CD4-positive, alpha-beta T cell treated with Interleukin-6 at 100 ng/mL for 8 hours (primary cell): ENCODE data around the gene ANKRD63.

Experiments
- DNase-seq: peaks from one replicate; pipeline ENCODE4 v3.0.0-alpha.2; 2020; ENCODE audit warnings: mixed read lengths, low spot score

ANKRD63 gene

DNA sequence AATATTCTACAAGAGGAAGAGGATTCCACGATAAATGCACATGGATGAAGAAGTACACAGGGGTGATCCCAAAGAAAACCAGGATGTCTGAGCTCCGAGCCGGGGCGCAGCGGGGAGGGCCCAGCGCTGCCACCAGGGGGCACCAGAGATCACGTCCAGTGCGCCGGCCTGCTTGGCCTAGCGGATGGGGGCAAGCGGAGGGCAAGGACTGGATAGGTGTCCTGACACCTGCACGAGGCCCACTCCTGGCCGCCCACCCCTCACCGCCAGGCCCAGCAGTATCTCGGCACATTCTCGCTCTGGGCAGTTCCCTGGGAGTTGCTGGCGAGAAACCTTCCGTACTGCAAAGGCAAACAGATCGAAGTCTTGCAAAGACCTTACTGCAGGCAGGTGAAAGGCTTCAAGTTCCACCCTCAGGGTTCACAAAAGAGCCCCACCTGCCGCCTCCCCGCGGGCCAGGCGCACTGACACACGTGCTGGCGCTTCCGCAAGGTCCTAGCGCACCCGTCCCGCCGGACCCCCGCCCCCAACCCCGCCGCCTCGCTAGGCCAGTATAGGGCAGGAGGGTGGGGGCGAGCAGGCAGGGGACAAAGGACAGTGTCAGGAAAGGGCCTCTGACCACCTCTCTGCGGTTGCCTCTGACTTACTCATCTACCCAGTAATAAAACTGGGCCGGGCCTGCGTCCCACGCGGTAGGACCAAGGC is 3.3 kb downstream of the ANKRD63 start:
- DNase-seq: peak; percentile 53

DNA sequence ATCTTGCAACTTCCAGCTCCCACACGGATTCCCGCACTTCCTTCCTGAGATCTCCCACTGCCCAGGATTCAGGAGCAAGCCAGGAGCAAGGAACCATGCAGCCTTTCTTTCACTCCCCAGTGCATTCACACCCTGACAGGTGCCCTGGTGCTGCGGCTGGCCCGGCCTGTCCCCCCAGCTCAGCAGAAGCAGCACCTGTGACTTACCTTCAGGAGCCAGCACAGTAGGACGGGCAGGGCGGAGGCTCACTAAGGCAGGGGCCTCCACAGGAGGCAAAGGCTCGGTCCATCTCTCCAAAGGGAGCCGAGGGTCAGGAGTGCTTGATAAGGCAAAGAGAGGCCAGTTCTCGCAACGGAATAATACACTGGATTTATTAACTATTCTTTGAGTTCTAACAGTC is 4.8 kb downstream of the ANKRD63 start:
- DNase-seq: no peak

DNA sequence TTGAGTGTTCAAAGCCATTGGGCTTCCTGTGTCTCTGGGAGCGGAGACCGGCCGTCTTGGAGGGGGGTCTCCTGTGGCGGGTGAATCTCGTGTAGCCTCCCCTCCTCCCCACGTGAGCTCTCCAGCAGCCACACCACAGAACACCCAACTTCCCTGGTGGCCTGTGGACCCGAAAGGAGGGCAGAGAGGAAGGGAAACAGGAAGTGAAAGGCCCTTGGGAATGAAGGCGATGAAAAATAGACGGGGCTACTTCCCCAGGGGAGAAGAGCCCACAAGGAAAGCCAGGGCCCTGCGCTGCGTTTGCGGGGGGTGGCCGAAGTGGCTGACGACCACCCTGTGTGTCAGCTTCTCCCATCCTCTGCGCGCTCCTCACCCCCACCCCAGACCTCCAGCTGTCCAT is 5.4 kb downstream of the ANKRD63 start:
- DNase-seq: no peak

- no peak for DNase-seq
Observed at GRCh38 chr15:40276927-40277326, 5.9 kb downstream of the ANKRD63 start.

GRCh38 chr15:40275954-40276353 is 6.9 kb downstream of the ANKRD63 start:
- DNase-seq: no peak

DNA sequence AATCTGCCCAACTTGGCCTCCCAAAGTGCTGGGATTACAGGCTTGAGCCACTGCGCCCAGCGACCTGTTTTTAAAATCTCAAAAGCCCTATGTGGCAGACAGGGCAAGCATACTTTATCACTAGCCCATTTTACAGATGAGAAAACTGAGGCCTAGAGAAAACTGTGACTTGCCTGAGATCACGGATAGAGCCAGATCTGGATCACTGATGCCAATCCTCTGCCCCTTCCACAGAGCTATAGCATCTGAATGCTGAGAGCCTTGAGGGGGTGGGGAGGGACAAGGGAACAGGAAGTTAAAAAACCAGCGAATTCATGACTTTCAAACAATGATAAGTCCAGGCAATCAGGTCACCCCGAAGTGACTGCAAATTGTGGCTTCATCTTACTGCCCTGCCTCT is 7.3 kb downstream of the ANKRD63 start:
- DNase-seq: no peak

- DNase-seq: peak; percentile 83
Observed at GRCh38 chr15:40274350-40275274, 8.3 kb downstream of the ANKRD63 start.

DNA sequence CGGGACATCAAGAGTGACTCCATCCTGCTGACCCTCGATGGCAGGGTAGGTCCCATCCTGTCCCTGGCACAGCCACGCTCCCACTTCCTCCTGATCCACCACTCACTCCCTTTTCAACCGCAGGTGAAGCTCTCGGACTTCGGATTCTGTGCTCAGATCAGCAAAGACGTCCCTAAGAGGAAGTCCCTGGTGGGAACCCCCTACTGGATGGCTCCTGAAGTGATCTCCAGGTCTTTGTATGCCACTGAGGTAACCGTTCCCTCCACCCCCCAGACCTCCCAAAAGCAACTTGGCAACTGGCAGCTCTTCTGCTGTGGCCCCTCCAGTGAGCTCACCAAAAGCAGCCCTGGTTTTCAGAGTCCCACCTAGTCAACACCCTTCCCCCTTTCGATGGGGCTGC is 9.4 kb downstream of the ANKRD63 start:
- no peak for DNase-seq

DNA sequence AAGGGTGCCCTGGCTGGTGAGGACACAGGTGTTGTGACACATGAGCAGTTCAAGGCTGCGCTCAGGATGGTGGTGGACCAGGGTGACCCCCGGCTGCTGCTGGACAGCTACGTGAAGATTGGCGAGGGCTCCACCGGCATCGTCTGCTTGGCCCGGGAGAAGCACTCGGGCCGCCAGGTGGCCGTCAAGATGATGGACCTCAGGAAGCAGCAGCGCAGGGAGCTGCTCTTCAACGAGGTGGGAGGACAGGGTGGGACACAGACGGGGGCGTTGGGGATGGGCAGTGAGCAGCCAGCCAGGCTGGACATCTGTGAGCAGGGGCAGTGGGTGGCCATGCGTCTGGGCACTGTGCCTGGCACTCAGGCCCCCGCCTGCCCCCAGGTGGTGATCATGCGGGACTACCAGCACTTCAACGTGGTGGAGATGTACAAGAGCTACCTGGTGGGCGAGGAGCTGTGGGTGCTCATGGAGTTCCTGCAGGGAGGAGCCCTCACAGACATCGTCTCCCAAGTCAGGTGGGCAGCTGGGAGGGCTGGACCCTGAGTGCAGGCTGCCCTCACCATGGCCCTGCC is 10.3 kb downstream of the ANKRD63 start:
- DNase-seq: no peak

GRCh38 chr15:40271685-40272484 is 11.0 kb downstream of the ANKRD63 start:
- no peak for DNase-seq

DNA sequence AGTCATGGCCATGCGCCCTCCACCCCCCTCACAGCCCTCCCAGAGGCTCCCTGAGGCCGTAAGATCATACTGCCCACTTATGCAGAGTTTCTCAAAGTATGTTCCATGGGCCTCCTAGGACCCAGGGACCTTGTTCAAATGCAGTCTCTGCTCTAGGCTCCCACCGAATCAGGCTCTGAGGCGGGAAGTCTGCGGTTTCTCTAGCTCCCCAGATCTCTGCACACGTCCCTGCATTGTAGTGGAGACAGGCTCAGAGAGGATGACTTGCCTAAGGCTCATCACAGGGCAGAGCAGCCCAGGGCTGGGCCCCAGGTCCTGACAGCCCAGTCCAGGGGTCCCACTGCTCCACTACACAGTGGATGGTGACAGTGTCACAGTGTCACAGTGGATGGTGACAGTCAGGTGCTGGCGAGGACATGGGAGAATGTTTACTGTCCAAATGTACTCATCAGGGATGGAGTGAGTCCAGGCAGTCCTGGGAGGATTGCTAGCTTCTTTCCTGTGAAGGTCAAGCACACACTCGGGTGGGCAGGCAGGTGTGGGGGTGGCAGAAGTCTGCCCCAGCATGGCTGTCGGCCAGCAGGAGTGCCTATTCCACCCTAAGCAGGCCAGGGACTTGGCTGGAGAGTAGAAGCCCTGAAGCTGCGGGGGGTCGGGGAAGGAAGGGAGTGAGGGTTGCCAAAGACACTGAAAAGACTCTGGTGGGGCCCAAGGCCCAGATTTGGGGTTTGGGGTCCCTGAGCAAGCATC is 12.4 kb downstream of the ANKRD63 start:
- DNase-seq: no peak

- DNase-seq: no peak
Observed at GRCh38 chr15:40269604-40270003, 13.3 kb downstream of the ANKRD63 start.

GRCh38 chr15:40267670-40268069 is 15.2 kb downstream of the ANKRD63 start:
- no peak for DNase-seq

- DNase-seq: no peak
Observed at GRCh38 chr15:40266828-40267304, 16.0 kb downstream of the ANKRD63 start.

- DNase-seq: no peak
Observed at GRCh38 chr15:40265875-40266274, 17.0 kb downstream of the ANKRD63 start.

GRCh38 chr15:40265355-40265754 is 17.5 kb downstream of the ANKRD63 start:
- DNase-seq: no peak

DNA sequence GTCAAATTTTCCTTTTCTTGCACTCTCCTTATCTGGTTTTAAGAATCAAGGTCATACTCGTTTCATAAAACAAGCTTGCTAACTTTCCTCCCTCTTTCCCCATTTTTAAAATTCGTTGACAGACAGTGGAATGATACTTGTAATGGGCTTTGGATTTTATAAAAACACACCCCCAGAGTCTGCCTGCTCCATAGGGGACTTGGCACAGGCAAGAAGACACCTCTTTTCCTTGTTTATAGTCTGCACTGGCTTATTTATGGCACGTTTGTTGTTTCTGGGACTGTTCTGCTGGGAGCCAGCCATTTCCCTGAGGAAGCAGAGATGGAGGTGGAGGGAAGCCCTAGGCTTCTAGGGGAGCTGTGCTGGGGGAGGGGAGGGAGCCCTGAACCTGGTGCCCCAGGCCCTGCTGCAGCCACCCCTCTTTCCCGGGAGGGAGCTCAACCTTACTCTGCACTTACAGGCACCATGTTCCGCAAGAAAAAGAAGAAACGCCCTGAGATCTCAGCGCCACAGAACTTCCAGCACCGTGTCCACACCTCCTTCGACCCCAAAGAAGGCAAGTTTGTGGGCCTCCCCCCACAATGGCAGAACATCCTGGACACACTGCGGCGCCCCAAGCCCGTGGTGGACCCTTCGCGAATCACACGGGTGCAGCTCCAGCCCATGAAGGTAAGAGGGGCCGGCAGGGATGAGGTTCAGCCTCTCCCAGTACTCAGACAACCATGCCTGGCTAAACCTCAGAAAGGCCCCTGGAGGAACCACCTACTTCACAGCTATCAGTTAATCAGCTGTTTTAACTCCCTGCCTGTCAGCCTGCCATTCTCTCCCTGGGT is 18.3 kb downstream of the ANKRD63 start:
- no peak for DNase-seq

GRCh38 chr15:40263024-40263754 is 19.7 kb downstream of the ANKRD63 start:
- DNase-seq: no peak

- DNase-seq: no peak
Observed at GRCh38 chr15:40259021-40259420, 23.8 kb downstream of the ANKRD63 start.

GRCh38 chr15:40258544-40258943 is 24.3 kb downstream of the ANKRD63 start:
- DNase-seq: no peak
